HEK293 (cell line): ENCODE measurements around the gene MICALL1.

Experiments used
- CTCF ChIA-PET: fragments of 350-600 bp; formaldehyde crosslinking; extraction: SDS; loops from one replicate; lab custom pipeline; 2021; ENCODE audit warnings: antibody characterized with exemption; lab: Yijun Ruan, JAX
- POLR2A ChIA-PET: fragments of 300-600 bp; formaldehyde crosslinking; extraction: SDS; loops from one replicate; lab custom pipeline; 2020; ENCODE audit warnings: antibody characterized with exemption, inconsistent platforms; lab: Yijun Ruan, JAX
- H3K27ac ChIP-seq: fragments of 200-500 bp; sonication (Bioruptor generic); 2 replicates; pipeline ENCODE4 v1.5.1; 2014; ENCODE audit warnings: low read depth, low read length, control low read depth, inconsistent platforms; ENCODE audit errors: extremely low read depth
- H3K36me3 ChIP-seq, 2 experiments: fragments of 200-500 bp in 1 of 2; sonication (Bioruptor generic) in 1 of 2; 1 replicate in 1 of 2; 2 replicates in 1 of 2; pipeline ENCODE4 v1.5.1; 2014 to 2017; ENCODE audit warnings: inconsistent platforms in 2 of 2, low read length in 2 of 2; ENCODE audit not compliant: control insufficient read depth in 2 of 2, insufficient read depth in 1 of 2
- H3K4me1 ChIP-seq: fragments of 200-500 bp; sonication (Bioruptor generic); 2 replicates; pipeline ENCODE4 v1.5.1; 2014; ENCODE audit warnings: mild to moderate bottlenecking, low read length, inconsistent platforms; ENCODE audit not compliant: control insufficient read depth, insufficient read depth
- H3K4me3 ChIP-seq: 2 replicates; pipeline ENCODE4 v1.5.1; 2011; ENCODE audit warnings: low read depth, mild to moderate bottlenecking, control low read depth, low read length, moderate library complexity
- H3K9me3 ChIP-seq: fragments of 200-500 bp; sonication (Bioruptor generic); 2 replicates; pipeline ENCODE4 v1.5.1; 2014; ENCODE audit warnings: low read depth, low read length, inconsistent platforms; ENCODE audit not compliant: control insufficient read depth, insufficient read depth
- ATF2 ChIP-seq: fragments of 450-650 bp; formaldehyde crosslinking; IDR thresholded peaks from 2 replicates; pipeline ENCODE4 v1.5.1; 2016; ENCODE audit warnings: missing biosample characterization, missing genetic modification characterization, low read depth
- GLIS1 ChIP-seq: fragments of 450-650 bp; formaldehyde crosslinking; IDR thresholded peaks from 2 replicates; pipeline ENCODE4 v1.5.1; 2016; ENCODE audit warnings: missing biosample characterization, missing genetic modification characterization
- GLIS2 ChIP-seq: fragments of 450-650 bp; formaldehyde crosslinking; IDR thresholded peaks from 2 replicates; pipeline ENCODE4 v1.5.1; 2016; ENCODE audit warnings: missing biosample characterization, missing genetic modification characterization
- HOXA7 ChIP-seq: sonication (generic); formaldehyde crosslinking; IDR thresholded peaks from 2 replicates; pipeline ENCODE4 v1.8.1; 2022; ENCODE audit warnings: missing genetic modification reagents, borderline replicate concordance
- OVOL3 ChIP-seq: fragments of 450-650 bp; formaldehyde crosslinking; IDR thresholded peaks from 2 replicates; pipeline ENCODE4 v1.5.1; 2016; ENCODE audit warnings: missing biosample characterization, missing genetic modification characterization
- SETDB1 ChIP-seq: IDR thresholded peaks from one replicate; pipeline ENCODE4 v1.6.1; 2017; ENCODE audit warnings: mild to moderate bottlenecking, low read length, moderate library complexity, mixed read lengths; ENCODE audit not compliant: insufficient read length
- SP2 ChIP-seq: fragments of 450-650 bp; formaldehyde crosslinking; IDR thresholded peaks from 2 replicates; pipeline ENCODE4 v1.5.1; 2016; ENCODE audit warnings: missing biosample characterization, missing genetic modification characterization
- ZBTB6 ChIP-seq: fragments of 450-650 bp; formaldehyde crosslinking; IDR thresholded peaks from 2 replicates; pipeline ENCODE4 v1.5.1; 2017; ENCODE audit warnings: missing biosample characterization, missing genetic modification characterization
- ZFP41 ChIP-seq: fragments of 450-650 bp; formaldehyde crosslinking; IDR thresholded peaks from 2 replicates; pipeline ENCODE4 v1.5.1; 2016; ENCODE audit warnings: missing biosample characterization, missing genetic modification characterization, borderline replicate concordance
- ZNF114 ChIP-seq: fragments of 450-650 bp; formaldehyde crosslinking; IDR thresholded peaks from 2 replicates; pipeline ENCODE4 v1.5.0; 2017; ENCODE audit warnings: missing biosample characterization, missing genetic modification characterization
- ZNF223 ChIP-seq: fragments of 450-650 bp; formaldehyde crosslinking; IDR thresholded peaks from 2 replicates; pipeline ENCODE4 v1.5.1; 2016; ENCODE audit warnings: missing biosample characterization, missing genetic modification characterization
- ZNF24 ChIP-seq: fragments of 450-650 bp; formaldehyde crosslinking; IDR thresholded peaks from 2 replicates; pipeline ENCODE4 v1.5.1; 2016; ENCODE audit warnings: missing biosample characterization, missing genetic modification characterization
- ZNF266 ChIP-seq: fragments of 450-650 bp; formaldehyde crosslinking; IDR thresholded peaks from 2 replicates; pipeline ENCODE4 v1.5.1; 2016; ENCODE audit warnings: missing biosample characterization, missing genetic modification characterization, low read depth
- ZNF529 ChIP-seq: fragments of 450-650 bp; formaldehyde crosslinking; IDR thresholded peaks from 2 replicates; pipeline ENCODE4 v1.5.1; 2017; ENCODE audit warnings: missing genetic modification characterization, missing biosample characterization; ENCODE audit not compliant: insufficient replicate concordance
- ZNF626 ChIP-seq: fragments of 450-650 bp; sonication (Bioruptor Pico); formaldehyde crosslinking; IDR thresholded peaks from 2 replicates; pipeline ENCODE4 v1.5.1; 2018; ENCODE audit warnings: missing biosample characterization, missing genetic modification characterization, inconsistent platforms
- ZNF664 ChIP-seq: fragments of 450-650 bp; formaldehyde crosslinking; IDR thresholded peaks from 2 replicates; pipeline ENCODE4 v1.5.1; 2016; ENCODE audit warnings: missing biosample characterization, missing genetic modification characterization
- ZNF791 ChIP-seq: fragments of 450-650 bp; formaldehyde crosslinking; IDR thresholded peaks from 2 replicates; pipeline ENCODE4 v1.5.1; 2016; ENCODE audit warnings: missing biosample characterization, missing genetic modification characterization
- ZNF830 ChIP-seq: fragments of 450-650 bp; IDR thresholded peaks from 2 replicates; pipeline ENCODE4 v1.5.0; 2018; ENCODE audit warnings: missing biosample characterization, missing genetic modification characterization, low read depth, mild to moderate bottlenecking, moderate library complexity
- TF ChIP-seq, protein P1 (sequence below): fragments of 450-650 bp; formaldehyde crosslinking; IDR thresholded peaks from 2 replicates; pipeline ENCODE4 v1.5.1; 2016; ENCODE audit warnings: missing biosample characterization, missing genetic modification characterization
- TF ChIP-seq, protein P2 (sequence below): fragments of 450-650 bp; formaldehyde crosslinking; conservative IDR thresholded peaks from 2 replicates; pipeline ENCODE4 v1.5.1; 2016; ENCODE audit warnings: low read depth, missing biosample characterization, missing genetic modification characterization

MICALL1 gene

GRCh38 chr22:37920126-37920525 is 14.0 kb downstream of the MICALL1 start:
- TF ChIP-seq SETDB1 (no peak), ZNF626 (tag by site-specific recombination) (no peak), ZNF529 (tag by site-specific recombination) (no peak), HOXA7 (CRISPR knock-in tag) (no peak), ZNF114 (tag by site-specific recombination) (no peak), ZNF830 (no peak), ATF2 (tag by site-specific recombination) (no peak), ZNF664 (tag by site-specific recombination) (no peak), ZNF24 (no peak), SP2 (no peak), ZNF266 (tag by site-specific recombination) (no peak), ZBTB6 (tag by site-specific recombination) (no peak), ZFP41 (tag by site-specific recombination) (no peak), ZNF791 (tag by site-specific recombination) (no peak), GLIS2 (tag by site-specific recombination) (no peak), OVOL3 (tag by site-specific recombination) (no peak), GLIS1 (tag by site-specific recombination) (no peak), ZNF223 (tag by site-specific recombination) (no peak)
- TF ChIP-seq, protein P1, sequence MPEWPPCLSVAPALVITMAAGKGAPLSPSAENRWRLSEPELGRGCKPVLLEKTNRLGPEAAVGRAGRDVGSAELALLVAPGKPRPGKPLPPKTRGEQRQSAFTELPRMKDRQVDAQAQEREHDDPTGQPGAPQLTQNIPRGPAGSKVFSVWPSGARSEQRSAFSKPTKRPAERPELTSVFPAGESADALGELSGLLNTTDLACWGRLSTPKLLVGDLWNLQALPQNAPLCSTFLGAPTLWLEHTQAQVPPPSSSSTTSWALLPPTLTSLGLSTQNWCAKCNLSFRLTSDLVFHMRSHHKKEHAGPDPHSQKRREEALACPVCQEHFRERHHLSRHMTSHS (tag by site-specific recombination): no peak
- TF ChIP-seq, protein P2, sequence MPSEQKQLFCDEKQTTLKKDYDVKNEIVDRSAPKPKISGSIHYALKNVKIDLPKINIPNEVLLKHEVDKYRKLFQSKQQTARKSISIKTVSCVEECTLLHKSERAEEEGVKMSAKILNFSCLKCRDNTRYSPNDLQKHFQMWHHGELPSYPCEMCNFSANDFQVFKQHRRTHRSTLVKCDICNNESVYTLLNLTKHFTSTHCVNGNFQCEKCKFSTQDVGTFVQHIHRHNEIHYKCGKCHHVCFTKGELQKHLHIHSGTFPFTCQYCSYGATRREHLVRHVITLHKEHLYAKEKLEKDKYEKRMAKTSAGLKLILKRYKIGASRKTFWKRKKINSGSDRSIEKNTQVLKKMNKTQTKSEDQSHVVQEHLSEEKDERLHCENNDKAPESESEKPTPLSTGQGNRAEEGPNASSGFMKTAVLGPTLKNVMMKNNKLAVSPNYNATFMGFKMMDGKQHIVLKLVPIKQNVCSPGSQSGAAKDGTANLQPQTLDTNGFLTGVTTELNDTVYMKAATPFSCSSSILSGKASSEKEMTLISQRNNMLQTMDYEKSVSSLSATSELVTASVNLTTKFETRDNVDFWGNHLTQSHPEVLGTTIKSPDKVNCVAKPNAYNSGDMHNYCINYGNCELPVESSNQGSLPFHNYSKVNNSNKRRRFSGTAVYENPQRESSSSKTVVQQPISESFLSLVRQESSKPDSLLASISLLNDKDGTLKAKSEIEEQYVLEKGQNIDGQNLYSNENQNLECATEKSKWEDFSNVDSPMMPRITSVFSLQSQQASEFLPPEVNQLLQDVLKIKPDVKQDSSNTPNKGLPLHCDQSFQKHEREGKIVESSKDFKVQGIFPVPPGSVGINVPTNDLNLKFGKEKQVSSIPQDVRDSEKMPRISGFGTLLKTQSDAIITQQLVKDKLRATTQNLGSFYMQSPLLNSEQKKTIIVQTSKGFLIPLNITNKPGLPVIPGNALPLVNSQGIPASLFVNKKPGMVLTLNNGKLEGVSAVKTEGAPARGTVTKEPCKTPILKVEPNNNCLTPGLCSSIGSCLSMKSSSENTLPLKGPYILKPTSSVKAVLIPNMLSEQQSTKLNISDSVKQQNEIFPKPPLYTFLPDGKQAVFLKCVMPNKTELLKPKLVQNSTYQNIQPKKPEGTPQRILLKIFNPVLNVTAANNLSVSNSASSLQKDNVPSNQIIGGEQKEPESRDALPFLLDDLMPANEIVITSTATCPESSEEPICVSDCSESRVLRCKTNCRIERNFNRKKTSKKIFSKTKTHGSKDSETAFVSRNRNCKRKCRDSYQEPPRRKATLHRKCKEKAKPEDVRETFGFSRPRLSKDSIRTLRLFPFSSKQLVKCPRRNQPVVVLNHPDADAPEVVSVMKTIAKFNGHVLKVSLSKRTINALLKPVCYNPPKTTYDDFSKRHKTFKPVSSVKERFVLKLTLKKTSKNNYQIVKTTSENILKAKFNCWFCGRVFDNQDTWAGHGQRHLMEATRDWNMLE (tag by site-specific recombination): no peak
- no peaks in the 10 kb centered on the region for H3K4me1 ChIP-seq
- ChIA-PET POLR2A (interaction anchor here (0.6 kb wide), 1 partner anchor 15 kb away, joined by 5 read pairs; no protein-coding TSS in a partner anchor), CTCF (interaction anchor here (0.6 kb wide), 2 partner anchors 57 kb away, joined by 3 to 4 read pairs; no protein-coding TSS in a partner anchor)
- peaks cover 41 to 89% of the 10 kb centered on the region in 2 experiments; a peak in 2 of 3 replicates for H3K36me3 ChIP-seq
- no peak overlapping the region for H3K4me3 ChIP-seq
- H3K9me3 ChIP-seq: no peaks in the 10 kb centered on the region
- H3K27ac ChIP-seq: no peak overlapping the region
